Measurements from ENCODE around the gene DAGLA.

GRCh38 chr11:61711498-61711897, 31.3 kb downstream of the DAGLA start:
- TF ChIP-seq CTCF (IDR thresholded peaks at IDR 0.05; ENCODE audit: low read length) (no peak), EZH2 (IDR thresholded peaks at IDR 0.05; ENCODE audit: borderline replicate concordance, low read length) (no peak)

All from OCI-LY1 (cell line).